Vagina (tissue), 2 donors: Measurements from ENCODE around the gene ALPG.

ENCODE experiments used
- POLR2A ChIP-seq, 2 donors: fragments of 450-650 bp; IDR thresholded peaks; one replicate each; pipeline ENCODE4 v1.6.1; 2017; ENCODE audit warnings: antibody characterized with exemption in 2 of 2, mild to moderate bottlenecking in 2 of 2, moderate library complexity in 2 of 2
- TF ChIP-seq, protein P1 (sequence below), 3 experiments: fragments of 450-650 bp in 2 of 3; fragments of 200-600 bp in 1 of 3; sonication (generic) in 1 of 3; IDR thresholded peaks; one replicate each; pipeline ENCODE4 v1.5.1; 2017 to 2019; ENCODE audit warnings: antibody characterized with exemption in 3 of 3, mild to moderate bottlenecking in 2 of 3, moderate library complexity in 2 of 3

DNA sequence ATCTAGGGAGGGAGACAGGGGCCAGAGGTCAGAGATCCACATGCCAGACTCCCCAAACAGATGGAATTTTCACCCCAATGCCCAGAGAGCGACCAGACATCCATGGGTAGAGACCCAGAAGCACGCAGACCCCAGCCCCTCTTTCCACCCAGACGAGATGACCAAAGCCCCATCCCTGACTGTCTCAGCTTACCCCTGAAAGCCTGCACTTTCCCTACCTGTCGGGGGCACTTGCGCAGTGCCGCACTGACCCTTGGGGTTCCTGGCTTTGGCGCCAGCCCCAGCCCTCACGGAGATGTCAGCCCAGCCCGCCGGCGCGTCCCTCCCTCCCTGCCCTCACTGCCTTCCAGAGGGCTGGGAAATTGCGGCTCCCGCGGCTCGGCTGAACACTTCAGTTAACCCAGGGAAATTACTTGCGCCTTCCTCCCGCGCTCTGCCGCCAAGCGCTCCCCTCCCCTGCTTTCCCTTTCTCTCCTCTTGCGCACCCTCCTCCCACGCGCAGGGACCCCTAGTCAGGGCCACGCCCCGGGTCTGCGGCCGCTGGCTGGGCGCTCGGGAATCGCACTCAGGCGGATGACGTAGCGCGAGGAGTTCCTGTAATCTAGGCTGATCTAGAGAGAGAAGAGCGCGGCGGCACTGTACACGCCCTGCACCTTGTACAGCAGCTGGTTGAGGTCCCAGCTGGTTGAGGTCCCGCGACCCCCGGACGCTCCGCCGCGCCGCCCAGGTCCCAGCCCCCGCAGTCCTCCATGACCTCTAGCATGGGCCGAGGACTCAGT, 12.0 kb downstream of the ALPG start:
- TF ChIP-seq, protein P1, sequence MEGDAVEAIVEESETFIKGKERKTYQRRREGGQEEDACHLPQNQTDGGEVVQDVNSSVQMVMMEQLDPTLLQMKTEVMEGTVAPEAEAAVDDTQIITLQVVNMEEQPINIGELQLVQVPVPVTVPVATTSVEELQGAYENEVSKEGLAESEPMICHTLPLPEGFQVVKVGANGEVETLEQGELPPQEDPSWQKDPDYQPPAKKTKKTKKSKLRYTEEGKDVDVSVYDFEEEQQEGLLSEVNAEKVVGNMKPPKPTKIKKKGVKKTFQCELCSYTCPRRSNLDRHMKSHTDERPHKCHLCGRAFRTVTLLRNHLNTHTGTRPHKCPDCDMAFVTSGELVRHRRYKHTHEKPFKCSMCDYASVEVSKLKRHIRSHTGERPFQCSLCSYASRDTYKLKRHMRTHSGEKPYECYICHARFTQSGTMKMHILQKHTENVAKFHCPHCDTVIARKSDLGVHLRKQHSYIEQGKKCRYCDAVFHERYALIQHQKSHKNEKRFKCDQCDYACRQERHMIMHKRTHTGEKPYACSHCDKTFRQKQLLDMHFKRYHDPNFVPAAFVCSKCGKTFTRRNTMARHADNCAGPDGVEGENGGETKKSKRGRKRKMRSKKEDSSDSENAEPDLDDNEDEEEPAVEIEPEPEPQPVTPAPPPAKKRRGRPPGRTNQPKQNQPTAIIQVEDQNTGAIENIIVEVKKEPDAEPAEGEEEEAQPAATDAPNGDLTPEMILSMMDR (IDR thresholded peaks at IDR 0.05) = no peak
- TF ChIP-seq POLR2A (IDR thresholded peaks at IDR 0.05) = no peak
